ENCODE results near the gene TFDP2. TPM values are rescaled to one million over a fixed set of nuclear protein-coding genes. Genes with fewer than 3 reads are reported as not detected.
A peak's percentile ranks its signal among the peaks of the same experiment; 100 is the strongest.

TFDP2 gene
- total RNA-seq, 6 experiments from 2014 or later = 17.9 to 30.9 (median 24.1) TPM

DNA sequence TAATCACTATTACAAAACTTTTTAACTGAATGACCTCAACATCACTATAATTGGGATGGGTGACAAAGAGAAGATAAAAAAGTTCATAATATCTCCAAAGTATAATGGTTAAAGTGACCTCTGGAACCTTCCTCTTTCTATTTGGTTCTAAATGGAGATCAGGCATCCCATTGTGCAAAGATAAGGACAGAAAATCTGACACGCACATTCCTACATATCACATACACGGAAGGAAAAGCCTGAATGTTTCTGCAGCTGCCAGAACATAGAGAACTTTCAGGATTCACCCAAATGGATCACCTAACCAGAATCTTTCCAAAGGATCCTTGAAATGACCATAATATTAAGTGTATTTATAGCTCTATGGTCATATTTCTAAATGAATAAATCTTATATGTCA is 128.2 kb downstream of the TFDP2 start:
- H3K4me1 ChIP-seq = peaks cover 0 to 9% (median 0%) of the 10 kb centered on the region in 4 donors
- H3K4me3 ChIP-seq = no peak overlapping the region
- 61% methylated on average over 2 of the region's 2 CpGs for WGBS (ENCODE audit: insufficient coverage, low coverage, low lambda C conversion rate, missing lambda C conversion rate)
- TF ChIP-seq POLR2A (IDR thresholded peaks at IDR 0.05) = no peak
- TF ChIP-seq, protein P1, sequence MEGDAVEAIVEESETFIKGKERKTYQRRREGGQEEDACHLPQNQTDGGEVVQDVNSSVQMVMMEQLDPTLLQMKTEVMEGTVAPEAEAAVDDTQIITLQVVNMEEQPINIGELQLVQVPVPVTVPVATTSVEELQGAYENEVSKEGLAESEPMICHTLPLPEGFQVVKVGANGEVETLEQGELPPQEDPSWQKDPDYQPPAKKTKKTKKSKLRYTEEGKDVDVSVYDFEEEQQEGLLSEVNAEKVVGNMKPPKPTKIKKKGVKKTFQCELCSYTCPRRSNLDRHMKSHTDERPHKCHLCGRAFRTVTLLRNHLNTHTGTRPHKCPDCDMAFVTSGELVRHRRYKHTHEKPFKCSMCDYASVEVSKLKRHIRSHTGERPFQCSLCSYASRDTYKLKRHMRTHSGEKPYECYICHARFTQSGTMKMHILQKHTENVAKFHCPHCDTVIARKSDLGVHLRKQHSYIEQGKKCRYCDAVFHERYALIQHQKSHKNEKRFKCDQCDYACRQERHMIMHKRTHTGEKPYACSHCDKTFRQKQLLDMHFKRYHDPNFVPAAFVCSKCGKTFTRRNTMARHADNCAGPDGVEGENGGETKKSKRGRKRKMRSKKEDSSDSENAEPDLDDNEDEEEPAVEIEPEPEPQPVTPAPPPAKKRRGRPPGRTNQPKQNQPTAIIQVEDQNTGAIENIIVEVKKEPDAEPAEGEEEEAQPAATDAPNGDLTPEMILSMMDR (IDR thresholded peaks at IDR 0.05) = no peak
- H3K36me3 ChIP-seq = no peaks in the 10 kb centered on the region
- no peaks in the 10 kb centered on the region for H3K27me3 ChIP-seq
- H3K27ac ChIP-seq = no peak overlapping the region
- intact Hi-C loops (cut with DNase I) = no loop called here
- ATAC-seq (peak; percentile 16 to 50 (median 34)), DNase-seq (no peak)
- H3K9me3 ChIP-seq = no peaks in the 10 kb centered on the region

DNA sequence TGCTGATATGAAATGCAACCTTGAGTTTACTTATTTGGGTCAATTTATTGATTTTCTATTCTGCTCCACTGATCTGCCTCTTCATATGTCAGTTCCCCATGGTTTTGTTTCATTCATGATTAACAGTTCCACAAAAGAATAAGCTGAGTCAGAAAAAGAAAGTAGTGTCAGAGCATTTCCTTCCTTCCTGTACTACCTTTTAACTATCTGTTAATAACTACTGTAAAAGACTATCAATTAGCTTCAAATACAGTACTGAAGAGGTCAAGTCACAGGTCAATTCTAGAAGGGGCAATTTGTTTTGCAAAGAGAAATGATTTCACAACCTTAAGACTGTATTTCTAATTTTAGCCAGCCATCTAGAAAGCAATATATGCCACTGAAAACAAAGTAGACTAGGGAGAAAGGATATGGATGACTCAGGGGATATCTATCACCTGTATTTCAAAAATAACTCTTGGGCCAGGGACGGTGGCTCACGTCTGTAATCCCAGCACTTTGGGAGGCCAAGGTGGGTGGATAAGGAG is 129.5 kb downstream of the TFDP2 start:
- 35% methylated on average over 2 of the region's 2 CpGs for WGBS (ENCODE audit: insufficient coverage, low coverage, low lambda C conversion rate, missing lambda C conversion rate)
- peak in 1 of 4 donors; percentile 22 for ATAC-seq
- H3K36me3 ChIP-seq = no peaks in the 10 kb centered on the region

DNA sequence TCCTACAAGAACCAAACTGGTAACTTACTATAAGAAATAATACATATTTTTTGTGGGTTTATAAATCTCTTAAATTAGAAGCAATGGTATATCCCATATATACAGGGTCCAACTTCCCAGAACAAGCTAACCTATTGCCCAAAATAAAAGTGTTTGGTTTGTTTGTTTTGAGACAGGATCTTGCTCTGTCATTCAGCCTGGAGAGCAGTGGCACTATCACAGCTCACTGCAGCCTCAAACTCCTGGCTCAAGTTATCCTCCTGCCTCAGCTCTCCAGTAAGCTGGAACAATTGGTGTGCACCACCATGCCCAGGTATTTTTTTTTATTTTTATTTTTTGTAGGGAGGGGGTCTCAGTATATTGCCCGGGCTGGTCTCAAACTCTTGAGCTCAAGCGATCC is 135.4 kb downstream of the TFDP2 start:
- TF ChIP-seq, protein P1 (IDR thresholded peaks at IDR 0.05) = no peak
- no peak for TF ChIP-seq POLR2A (IDR thresholded peaks at IDR 0.05)
- no peaks in the 10 kb centered on the region for H3K4me1 ChIP-seq
- no peak for DNase-seq
- intact Hi-C loops (cut with DNase I) = no loop called here
- H3K4me3 ChIP-seq = no peak overlapping the region
- no peaks in the 10 kb centered on the region for H3K27me3 ChIP-seq
- no peaks in the 10 kb centered on the region for H3K36me3 ChIP-seq
- H3K27ac ChIP-seq = no peak overlapping the region
- WGBS (ENCODE audit: insufficient coverage, low coverage, low lambda C conversion rate, missing lambda C conversion rate) = 85% methylated on average over 2 of the region's 2 CpGs
- no peaks in the 10 kb centered on the region for H3K9me3 ChIP-seq
- ATAC-seq = no peak

More for the DNA sequence above, 129.5 kb downstream of the TFDP2 start:
- intact Hi-C loops (cut with DNase I) = no loop called here
- no peaks in the 10 kb centered on the region for H3K27me3 ChIP-seq
- TF ChIP-seq, protein P1 (IDR thresholded peaks at IDR 0.05) = no peak
- TF ChIP-seq POLR2A (IDR thresholded peaks at IDR 0.05) = no peak
- peaks cover 0 to 9% (median 0%) of the 10 kb centered on the region in 4 donors for H3K4me1 ChIP-seq
- no peak for DNase-seq
- no peak overlapping the region for H3K27ac ChIP-seq
- no peaks in the 10 kb centered on the region for H3K9me3 ChIP-seq
- H3K4me3 ChIP-seq = no peak overlapping the region

DNA sequence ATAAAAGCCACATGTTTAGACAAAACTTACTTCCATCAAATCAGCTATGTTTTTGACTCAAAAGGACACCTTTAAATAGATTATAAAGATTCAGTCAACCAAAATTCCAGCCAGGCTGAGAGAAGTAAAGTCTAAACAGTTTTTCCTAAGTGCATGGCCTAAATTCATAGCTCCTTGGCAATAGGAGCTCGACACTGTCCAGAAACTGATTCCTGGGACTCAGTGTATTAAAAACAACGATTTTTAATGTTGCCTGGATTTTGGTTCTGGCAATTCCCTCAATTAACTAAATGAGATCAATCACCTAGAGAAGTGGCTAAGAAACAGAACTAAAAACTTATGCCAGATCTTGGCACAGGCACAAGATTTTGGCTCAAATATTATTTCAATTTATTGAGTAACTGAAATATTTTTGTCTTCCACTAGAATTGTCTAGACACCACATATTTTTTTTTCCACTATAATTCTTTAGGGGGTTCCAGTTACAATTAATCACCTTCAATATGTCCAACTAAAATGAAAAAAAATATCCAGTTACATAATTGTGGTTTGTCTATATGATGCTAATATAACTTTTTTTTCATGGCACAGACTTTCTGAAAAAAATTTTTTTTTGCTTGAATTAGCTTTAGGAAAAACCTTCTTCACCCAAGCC is 135.9 kb downstream of the TFDP2 start:
- Histone ChIP-seq H3K4me3 (no peak overlapping the region), H3K9me3 (no peaks in the 10 kb centered on the region), H3K27ac (no peak overlapping the region), H3K36me3 (no peaks in the 10 kb centered on the region), H3K27me3 (no peaks in the 10 kb centered on the region), H3K4me1 (no peaks in the 10 kb centered on the region)
- TF ChIP-seq, protein P1 (IDR thresholded peaks at IDR 0.05) = no peak
- no peak for TF ChIP-seq POLR2A (IDR thresholded peaks at IDR 0.05)
- intact Hi-C loops (cut with DNase I) = no loop called here
- DNase-seq = no peak
- ATAC-seq = no peak
- 74% methylated on average over 2 of the region's 2 CpGs for WGBS (ENCODE audit: insufficient coverage, low coverage, low lambda C conversion rate, missing lambda C conversion rate)
